HepG2 (cell line): ENCODE results near the gene SRRM2. TPM values are rescaled to one million over a fixed set of nuclear protein-coding genes. Genes with fewer than 3 reads are reported as not detected.

Experiments
- ATAC-seq: fragments of 200-7000 bp; cut with Tn5 transposase; 3 replicates; pipeline ENCODE4 v1.9.1; 2020; ENCODE audit warnings: mild to moderate bottlenecking, moderate library complexity
- Bru-seq: library from RNA; stranded (reverse); fragments of 400-500 nt; gene quantifications from one replicate; lab custom pipeline; 2021; lab: Mats Ljungman, UMichigan
- BruChase-seq, 2 experiments: library from RNA; stranded (reverse); fragments of 400-500 nt; gene quantifications; one replicate each; lab custom pipeline; 2021; lab: Mats Ljungman, UMichigan
- BruUV-seq: library from RNA; stranded (reverse); fragments of 400-500 nt; replicated peaks from 2 replicates; lab custom pipeline; 2021; lab: Mats Ljungman, UMichigan
- CTCF ChIA-PET: fragments of 300-600 bp; formaldehyde crosslinking; extraction: SDS; loops from one replicate; lab custom pipeline; 2021; ENCODE audit warnings: low total read pairs, inconsistent platforms, low intra/inter-chr PET ratio; lab: Yijun Ruan, JAX
- POLR2A ChIA-PET: fragments of 350-600 bp; sonication (Branson Sonifier 250); formaldehyde crosslinking; loops from one replicate; lab custom pipeline; 2020; ENCODE audit warnings: antibody characterized with exemption, inconsistent platforms; lab: Yijun Ruan, JAX
- DNase-seq: peaks from one replicate; pipeline ENCODE4 v3.0.0-alpha.2; 2015; ENCODE audit warnings: low spot score
- FAIRE-seq: peaks from 3 replicates; lab custom pipeline; 2011; peaks lifted over from hg19 to GRCh38; lab: Jason Lieb, UNC
- H2AFZ ChIP-seq: one replicate; pipeline ENCODE4 v1.6.1; 2011; ENCODE audit warnings: low read length, inconsistent platforms
- H3K27ac ChIP-seq: fragments of 300-600 bp; 3 replicates; pipeline ENCODE4 v1.8.0; 2011; ENCODE audit warnings: mixed run types, mild to moderate bottlenecking, mixed read lengths, low read length, inconsistent platforms; ENCODE audit not compliant: insufficient read depth; ENCODE audit errors: extremely low read length
- H3K27me3 ChIP-seq, 2 experiments: fragments of 200-600 bp in 1 of 2; 2 replicates in 1 of 2; 3 replicates in 1 of 2; pipeline versions ENCODE4 v1.6.0 to v1.8.0; 2011; ENCODE audit warnings: low read length in 2 of 2, mild to moderate bottlenecking in 2 of 2, moderate library complexity in 2 of 2, inconsistent platforms in 1 of 2; ENCODE audit not compliant: insufficient read depth in 2 of 2, control insufficient read depth in 1 of 2
- H3K36me3 ChIP-seq, 2 experiments: fragments of 200-600 bp in 1 of 2; replicated peaks in 1 of 2; 2 replicates in 1 of 2; 3 replicates in 1 of 2; pipeline versions ENCODE4 v1.5.1 to v1.8.0; 2011; ENCODE audit warnings: low read length in 2 of 2, inconsistent platforms in 1 of 2; ENCODE audit not compliant: insufficient read depth in 2 of 2, control insufficient read depth in 1 of 2
- H3K4me1 ChIP-seq: 2 replicates; pipeline ENCODE4 v1.5.1; 2012; ENCODE audit warnings: low read length, inconsistent platforms; ENCODE audit not compliant: insufficient read depth
- H3K4me2 ChIP-seq: 2 replicates; pipeline ENCODE4 v1.6.0; 2011; ENCODE audit warnings: low read depth, low read length, inconsistent platforms
- H3K4me3 ChIP-seq, 3 experiments: fragments of 200-600 bp in 1 of 3; sonication (generic), shearing (Covaris generic) in 1 of 3; replicated peaks in 1 of 3; 2 replicates each; pipeline ENCODE4 v1.5.1; 2011 to 2016; ENCODE audit warnings: low read length in 3 of 3, inconsistent platforms in 2 of 3, low read depth in 2 of 3, mild to moderate bottlenecking in 2 of 3, control low read depth in 1 of 3, mixed read lengths in 1 of 3; ENCODE audit not compliant: insufficient read depth in 1 of 3
- H3K79me2 ChIP-seq: one replicate; pipeline ENCODE4 v1.6.1; 2011; ENCODE audit warnings: low read length, inconsistent platforms; ENCODE audit not compliant: insufficient read depth
- H3K9ac ChIP-seq: 2 replicates; pipeline ENCODE4 v1.6.0; 2011; ENCODE audit warnings: mild to moderate bottlenecking, low read depth, low read length, inconsistent platforms; ENCODE audit not compliant: insufficient read depth
- H3K9me3 ChIP-seq: 2 replicates; pipeline ENCODE4 v1.5.1; 2012; ENCODE audit warnings: mild to moderate bottlenecking, low read length
- H4K20me1 ChIP-seq: 2 replicates; pipeline ENCODE4 v1.6.0; 2011; ENCODE audit warnings: inconsistent platforms, mild to moderate bottlenecking, low read length, moderate library complexity; ENCODE audit not compliant: insufficient read depth
- FOXA1 ChIP-seq, 2 experiments: fragments of 450-650 bp in 1 of 2; sonication (generic) in 1 of 2; formaldehyde crosslinking in 1 of 2; IDR thresholded peaks; 2 replicates each; pipeline versions ENCODE4 v1.4.0 to v1.6.1; 2016 to 2020; ENCODE audit warnings: missing genetic modification reagents in 1 of 2
- KAT2B ChIP-seq: fragments of 150-350 bp; IDR thresholded peaks from 2 replicates; pipeline ENCODE4 v1.6.1; 2014; ENCODE audit warnings: low read depth, low read length, borderline replicate concordance
- RBM22 ChIP-seq: fragments of 200-400 bp; formaldehyde crosslinking; optimal IDR thresholded peaks from 2 replicates; pipeline ENCODE3; 2017; ENCODE audit warnings: mild to moderate bottlenecking, low read length, moderate library complexity
- ZNF24 ChIP-seq: fragments of 450-650 bp; IDR thresholded peaks from 2 replicates; pipeline ENCODE4 v1.6.1; 2017; ENCODE audit warnings: antibody characterized with exemption, mild to moderate bottlenecking
- ZNF251 ChIP-seq: sonication (generic); formaldehyde crosslinking; IDR thresholded peaks from 2 replicates; pipeline ENCODE4 v1.9.0; 2021; ENCODE audit warnings: mild to moderate bottlenecking, missing genetic modification reagents
- ZNF746 ChIP-seq: sonication (generic); formaldehyde crosslinking; IDR thresholded peaks from 2 replicates; pipeline ENCODE4 v1.8.0; 2022; ENCODE audit warnings: mild to moderate bottlenecking, missing genetic modification reagents
- WGBS: methylation state at CpG from one replicate; pipeline ENCODE4 v1.1.6; 2017; ENCODE audit warnings: low lambda C conversion rate; 5-methylcytosine and 5-hydroxymethylcytosine counted together
- in situ Hi-C: cut with HindIII; loops from 2 replicates; pipeline ENCODE4 v1.10.0; 2017; ENCODE audit warnings: low pct_unique_long_range_greater_than_20kb; ENCODE audit not compliant: extremely low pct_ligation_motif_present
- intact Hi-C: fragments of 100-400 bp; cut with micrococcal nuclease; formaldehyde crosslinking; loops from one replicate; pipeline ENCODE4 v1.10.0; 2022; ENCODE audit not compliant: unreplicated experiment
- long read RNA-seq, 2 experiments: library from RNA in 1 of 2; library from polyadenylated mRNA in 1 of 2; stranded (forward) in 1 of 2; unstranded in 1 of 2; transcript quantifications; one replicate each; pipeline ENCODE4 v2.0.0, GENCODE V29; 2019 to 2022
- polyA minus RNA-seq, 3 experiments: library from RNA; depleted of rRNA, polyadenylated mRNA; stranded (reverse); fragments of >200 nt; gene quantifications; 2 replicates each; pipeline ENCODE4 v1.2.3, GENCODE V29; 2011; ENCODE audit warnings: low replicate concordance in 1 of 3
- polyA plus RNA-seq, 8 experiments: library from polyadenylated mRNA; depleted of rRNA in 3 of 8; stranded (reverse) in 7 of 8; unstranded in 1 of 8; fragments of >200 nt; fragmentation: Illumina TruSeq in 4 of 8; extraction: Trizol in 4 of 8; gene quantifications; 2 replicates each; pipeline versions ENCODE4 v1.2.1 to v1.2.3, GENCODE V29; 2011 to 2016; ENCODE audit warnings: low read depth in 4 of 8, missing spikeins in 1 of 8, mixed read lengths in 1 of 8; ENCODE audit not compliant: insufficient read depth in 1 of 8
- total RNA-seq, 5 experiments: library from RNA; depleted of rRNA; stranded (reverse); fragments of >200 nt; fragmentation: Illumina TruSeq; extraction: Trizol; gene quantifications; 2 replicates each; pipeline ENCODE4 v1.2.3, GENCODE V29; 2016; ENCODE audit warnings: low read depth in 1 of 5
- TF ChIP-seq, protein P1 (sequence below): conservative IDR thresholded peaks from 2 replicates; pipeline ENCODE4 v1.6.1; 2018; ENCODE audit warnings: missing genetic modification reagents
- TF ChIP-seq, protein P2 (sequence below): sonication (generic); formaldehyde crosslinking; IDR thresholded peaks from 2 replicates; pipeline ENCODE4 v1.8.1; 2023; ENCODE audit warnings: mild to moderate bottlenecking, missing genetic modification reagents
- TF ChIP-seq, protein P3 (sequence below): IDR thresholded peaks from 2 replicates; pipeline ENCODE4 v1.6.1; 2016; ENCODE audit warnings: mild to moderate bottlenecking
- TF ChIP-seq, protein P4 (sequence below): sonication (generic); formaldehyde crosslinking; IDR thresholded peaks from 2 replicates; pipeline ENCODE4 v1.8.0; 2022; ENCODE audit warnings: mild to moderate bottlenecking, missing genetic modification reagents; ENCODE audit not compliant: insufficient replicate concordance

Gene SRRM2
- total RNA-seq (2016; rRNA removed; fragmentation: Illumina TruSeq; extraction: Trizol) (50.4 and 80.6 TPM in 2 replicates), polyA plus RNA-seq (2011; rRNA removed) (112 and 125 TPM in 2 replicates), polyA minus RNA-seq (2011; rRNA and poly(A)+ RNA removed; ENCODE audit: low replicate concordance) (125 and 143 TPM in 2 replicates), Bru-seq, nascent RNA (percentile 98 among the genes with signal in this experiment), BruChase-seq, experiment 1, labeled RNA remaining after a 6-hour chase (percentile 100 among the genes with signal in this experiment), BruChase-seq, experiment 2, labeled RNA remaining after a 2-hour chase (percentile 99 among the genes with signal in this experiment)
- total RNA-seq (2016; cell fraction: cytosol; rRNA removed; fragmentation: Illumina TruSeq; extraction: Trizol; ENCODE audit: low read depth) = 41.5 and 43.0 TPM in 2 replicates
- 44.1 and 73.0 TPM in 2 replicates for total RNA-seq (2016; cell fraction: insoluble cytoplasmic fraction; rRNA removed; fragmentation: Illumina TruSeq; extraction: Trizol)
- 48.8 and 52.0 TPM in 2 replicates for total RNA-seq (2016; cell fraction: membrane; rRNA removed; fragmentation: Illumina TruSeq; extraction: Trizol)
- total RNA-seq (2016; cell fraction: nucleus; rRNA removed; fragmentation: Illumina TruSeq; extraction: Trizol) = 159 and 170 TPM in 2 replicates
- 40.5 and 54.4 TPM in 2 replicates for polyA plus RNA-seq (2011; cell fraction: cytosol; rRNA removed)
- polyA plus RNA-seq (2011; cell fraction: nucleus; rRNA removed) = 1,408 and 1,626 TPM in 2 replicates
- 364 and 397 TPM in 2 replicates for polyA plus RNA-seq (2012)
- 15.2 and 19.4 TPM in 2 replicates for polyA plus RNA-seq (2016; cell fraction: cytosol; fragmentation: Illumina TruSeq; extraction: Trizol; ENCODE audit: low read depth)
- 169 and 221 TPM in 2 replicates for polyA plus RNA-seq (2016; cell fraction: insoluble cytoplasmic fraction; fragmentation: Illumina TruSeq; extraction: Trizol; ENCODE audit: low read depth)
- 38.4 and 49.5 TPM in 2 replicates for polyA plus RNA-seq (2016; cell fraction: membrane; fragmentation: Illumina TruSeq; extraction: Trizol; ENCODE audit: low read depth)
- polyA plus RNA-seq (2016; cell fraction: nucleus; fragmentation: Illumina TruSeq; extraction: Trizol; ENCODE audit: insufficient read depth, low read depth) = 998 and 1,215 TPM in 2 replicates
- polyA minus RNA-seq (2011; cell fraction: cytosol; rRNA and poly(A)+ RNA removed) = 88.7 and 111 TPM in 2 replicates
- 176 and 198 TPM in 2 replicates for polyA minus RNA-seq (2011; cell fraction: nucleus; rRNA and poly(A)+ RNA removed)
- long read RNA-seq, experiment 1, transcript SRRM2-226 (4 exons, 461 nt) = major isoform, 18 of 37 reads
- long read RNA-seq, experiment 1, partial matches to known transcripts = 13 of 37 reads
- long read RNA-seq, experiment 1, other reads (novel, unspliced or antisense) = 4 of 37 reads
- long read RNA-seq, experiment 2, full-length matches to known transcripts = 8 of 99 reads
- long read RNA-seq, experiment 2, partial matches to known transcripts = 58 of 99 reads
- long read RNA-seq, experiment 2, other reads (novel, unspliced or antisense) = 33 of 99 reads

DNA sequence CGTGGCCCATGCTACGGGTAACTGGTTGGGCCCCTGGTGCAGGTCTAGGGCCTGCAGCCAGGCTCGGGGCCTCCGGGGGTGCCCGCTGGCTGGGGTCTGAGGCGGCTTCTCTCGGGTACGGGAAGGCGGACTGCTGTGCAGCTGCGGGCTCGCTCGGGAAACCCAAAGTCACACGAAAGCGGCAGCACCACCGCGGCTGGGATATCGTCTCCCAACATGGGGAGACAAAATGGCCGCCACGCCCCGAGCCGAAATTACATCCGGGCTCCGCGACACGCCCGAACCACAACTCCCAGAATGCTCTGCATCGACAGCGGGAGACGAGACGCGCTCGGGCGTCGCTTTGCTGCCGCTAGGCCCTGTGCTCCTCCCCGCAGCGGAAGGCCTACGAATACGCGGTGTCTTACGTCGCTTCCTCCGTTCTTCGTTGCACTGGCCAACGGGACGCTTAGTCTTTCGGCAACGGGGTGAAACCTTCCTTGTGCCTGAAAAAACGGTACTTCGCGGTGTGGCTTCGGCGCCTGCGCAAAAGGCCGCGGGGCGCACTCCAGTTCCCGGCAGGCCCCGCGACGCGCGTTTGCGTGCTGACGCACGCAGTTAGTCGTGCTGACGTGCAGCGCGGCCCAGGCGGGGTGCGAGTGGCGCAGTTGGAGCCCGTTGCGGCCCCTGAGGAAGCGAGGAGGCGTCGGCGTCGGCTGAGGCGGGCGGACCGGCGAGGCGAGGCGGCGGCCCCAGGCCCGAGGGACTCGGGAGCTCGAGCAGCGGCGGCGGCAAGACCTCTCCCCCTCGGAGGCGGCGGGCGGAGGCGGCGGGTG lies at the start of gene SRRM2:
TSS of gene SRRM2 (plus strand) at position 604 of the 815 bp plus-strand sequence. CDS start 3,727 bp downstream, outside the sequence.
- CTCF ChIA-PET = no interaction called here
- H2AFZ ChIP-seq = peak within 1 kb of the TSS; percentile 95
- TF ChIP-seq, protein P1, sequence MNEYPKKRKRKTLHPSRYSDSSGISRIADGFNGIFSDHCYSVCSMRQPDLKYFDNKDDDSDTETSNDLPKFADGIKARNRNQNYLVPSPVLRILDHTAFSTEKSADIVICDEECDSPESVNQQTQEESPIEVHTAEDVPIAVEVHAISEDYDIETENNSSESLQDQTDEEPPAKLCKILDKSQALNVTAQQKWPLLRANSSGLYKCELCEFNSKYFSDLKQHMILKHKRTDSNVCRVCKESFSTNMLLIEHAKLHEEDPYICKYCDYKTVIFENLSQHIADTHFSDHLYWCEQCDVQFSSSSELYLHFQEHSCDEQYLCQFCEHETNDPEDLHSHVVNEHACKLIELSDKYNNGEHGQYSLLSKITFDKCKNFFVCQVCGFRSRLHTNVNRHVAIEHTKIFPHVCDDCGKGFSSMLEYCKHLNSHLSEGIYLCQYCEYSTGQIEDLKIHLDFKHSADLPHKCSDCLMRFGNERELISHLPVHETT (CRISPR knock-in tag) = peak; percentile 70; the same call in 1 of the 2 replicates
- TF ChIP-seq, protein P2, sequence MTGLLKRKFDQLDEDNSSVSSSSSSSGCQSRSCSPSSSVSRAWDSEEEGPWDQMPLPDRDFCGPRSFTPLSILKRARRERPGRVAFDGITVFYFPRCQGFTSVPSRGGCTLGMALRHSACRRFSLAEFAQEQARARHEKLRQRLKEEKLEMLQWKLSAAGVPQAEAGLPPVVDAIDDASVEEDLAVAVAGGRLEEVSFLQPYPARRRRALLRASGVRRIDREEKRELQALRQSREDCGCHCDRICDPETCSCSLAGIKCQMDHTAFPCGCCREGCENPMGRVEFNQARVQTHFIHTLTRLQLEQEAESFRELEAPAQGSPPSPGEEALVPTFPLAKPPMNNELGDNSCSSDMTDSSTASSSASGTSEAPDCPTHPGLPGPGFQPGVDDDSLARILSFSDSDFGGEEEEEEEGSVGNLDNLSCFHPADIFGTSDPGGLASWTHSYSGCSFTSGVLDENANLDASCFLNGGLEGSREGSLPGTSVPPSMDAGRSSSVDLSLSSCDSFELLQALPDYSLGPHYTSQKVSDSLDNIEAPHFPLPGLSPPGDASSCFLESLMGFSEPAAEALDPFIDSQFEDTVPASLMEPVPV (CRISPR knock-in tag) = no peak; the same call in 1 of the 2 replicates
- TF ChIP-seq, protein P3, sequence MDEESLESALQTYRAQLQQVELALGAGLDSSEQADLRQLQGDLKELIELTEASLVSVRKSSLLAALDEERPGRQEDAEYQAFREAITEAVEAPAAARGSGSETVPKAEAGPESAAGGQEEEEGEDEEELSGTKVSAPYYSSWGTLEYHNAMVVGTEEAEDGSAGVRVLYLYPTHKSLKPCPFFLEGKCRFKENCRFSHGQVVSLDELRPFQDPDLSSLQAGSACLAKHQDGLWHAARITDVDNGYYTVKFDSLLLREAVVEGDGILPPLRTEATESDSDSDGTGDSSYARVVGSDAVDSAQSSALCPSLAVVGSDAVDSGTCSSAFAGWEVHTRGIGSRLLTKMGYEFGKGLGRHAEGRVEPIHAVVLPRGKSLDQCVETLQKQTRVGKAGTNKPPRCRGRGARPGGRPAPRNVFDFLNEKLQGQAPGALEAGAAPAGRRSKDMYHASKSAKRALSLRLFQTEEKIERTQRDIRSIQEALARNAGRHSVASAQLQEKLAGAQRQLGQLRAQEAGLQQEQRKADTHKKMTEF (CRISPR knock-in tag) = peak; percentile 74; the same call in 1 of the 2 replicates
- TF ChIP-seq RBM22 = peak; percentile 21
- TF ChIP-seq ZNF251 = no peak
- TF ChIP-seq FOXA1 (IDR thresholded peaks at IDR 0.05) = no peak
- no peak for TF ChIP-seq FOXA1 (CRISPR knock-in tag; IDR thresholded peaks at IDR 0.05)
- TF ChIP-seq, protein P4, sequence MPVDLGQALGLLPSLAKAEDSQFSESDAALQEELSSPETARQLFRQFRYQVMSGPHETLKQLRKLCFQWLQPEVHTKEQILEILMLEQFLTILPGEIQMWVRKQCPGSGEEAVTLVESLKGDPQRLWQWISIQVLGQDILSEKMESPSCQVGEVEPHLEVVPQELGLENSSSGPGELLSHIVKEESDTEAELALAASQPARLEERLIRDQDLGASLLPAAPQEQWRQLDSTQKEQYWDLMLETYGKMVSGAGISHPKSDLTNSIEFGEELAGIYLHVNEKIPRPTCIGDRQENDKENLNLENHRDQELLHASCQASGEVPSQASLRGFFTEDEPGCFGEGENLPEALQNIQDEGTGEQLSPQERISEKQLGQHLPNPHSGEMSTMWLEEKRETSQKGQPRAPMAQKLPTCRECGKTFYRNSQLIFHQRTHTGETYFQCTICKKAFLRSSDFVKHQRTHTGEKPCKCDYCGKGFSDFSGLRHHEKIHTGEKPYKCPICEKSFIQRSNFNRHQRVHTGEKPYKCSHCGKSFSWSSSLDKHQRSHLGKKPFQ (CRISPR knock-in tag) = peak; percentile 78
- no peak for TF ChIP-seq KAT2B
- TF ChIP-seq ZNF24 = no peak
- no peak for TF ChIP-seq ZNF746

More for the DNA sequence above, at the start of gene SRRM2:
- Histone ChIP-seq H3K4me1 (peaks cover 40% of the 10 kb centered on the region), H3K4me3 (peak within 1 kb of the TSS; percentile 74 to 93 (median 83)), H3K9me3 (no peaks in the 10 kb centered on the region), H3K4me2 (peak within 1 kb of the TSS; percentile 97), H3K79me2 (peaks cover 57% of the 10 kb centered on the region), H3K27ac (peak within 1 kb of the TSS; percentile 100), H3K9ac (peak within 1 kb of the TSS; percentile 100), H4K20me1 (peaks cover 41% of the 10 kb centered on the region), H3K36me3 (peaks cover 5 to 16% of the 10 kb centered on the region in 2 experiments; a peak in 3 of 5 replicates), H3K27me3 (no peaks in the 10 kb centered on the region; a peak in 1 of 5 replicates)
- ATAC-seq (peak; percentile 89), FAIRE-seq (no peak), DNase-seq (peak; percentile 90)
- no TSS peak for BruUV-seq
- intact Hi-C loops = no loop called here
- WGBS = 2% methylated on average over 26 of the region's 99 CpGs
- POLR2A ChIA-PET = interaction anchor here (0.6 to 5.1 kb wide), 22 partner anchors 10 to 597 kb away, joined by 3 to 74 read pairs (median 6); partner anchors contain the start of genes ELOB, FLYWCH1, FLYWCH2 and HCFC1R1
- in situ Hi-C loops = no loop called here
